ENCODE results near the gene C1orf35. TPM values are rescaled to one million over a fixed set of nuclear protein-coding genes. Genes with fewer than 3 reads are reported as not detected.
A peak's percentile ranks its signal among the peaks of the same experiment; 100 is the strongest.

Gene C1orf35
- total RNA-seq, 2 experiments from 2014 or later, result 17.8 to 18.9 TPM

- POLR2A ChIA-PET, result interaction anchor here (0.7 to 1.8 kb wide), 6 partner anchors 10 to 369 kb away, joined by 3 to 5 read pairs (median 3); partner anchors contain the start of gene IBA57
- no peaks in the 10 kb centered on the region for H3K27me3 Mint-ChIP-seq
- DNase-seq, result peak; percentile 42
- H3K9me3 Mint-ChIP-seq, result peaks cover 5% of the 10 kb centered on the region
- CTCF ChIA-PET, result no interaction called here
- H3K4me3 Mint-ChIP-seq, result peak overlapping the region; percentile 55
- H3K4me1 Mint-ChIP-seq, result peaks cover 84% of the 10 kb centered on the region
- peaks cover 86% of the 10 kb centered on the region for H3K36me3 Mint-ChIP-seq (ENCODE audit: low read depth)
- H3K27ac Mint-ChIP-seq, result peak overlapping the region; percentile 83
Measured at GRCh38 chr1:228087771-228088251, 15.3 kb downstream of the C1orf35 start.

GRCh38 chr1:228085287-228085951, 17.7 kb downstream of the C1orf35 start:
- no peak for DNase-seq
- H3K27me3 Mint-ChIP-seq, result no peaks in the 10 kb centered on the region
- POLR2A ChIA-PET, result interaction anchor here (1.3 to 4.8 kb wide), 5 partner anchors 14 to 24 kb away, joined by 4 to 39 read pairs (median 28); partner anchors contain the start of genes C1orf35 and MRPL55
- peak overlapping the region; percentile 87 for H3K27ac Mint-ChIP-seq
- H3K36me3 Mint-ChIP-seq (ENCODE audit: low read depth), result peaks cover 62% of the 10 kb centered on the region
- H3K4me1 Mint-ChIP-seq, result peaks cover 72% of the 10 kb centered on the region
- CTCF ChIA-PET, result interaction anchor here (3.4 kb wide), 1 partner anchor 80 kb away, joined by 13 read pairs; the partner anchor contains the start of gene IBA57
- peak overlapping the region; percentile 90 for H3K4me3 Mint-ChIP-seq
- no peaks in the 10 kb centered on the region for H3K9me3 Mint-ChIP-seq

- Mint-ChIP-seq H3K4me3 (peak overlapping the region; percentile 90), H3K4me1 (peaks cover 67% of the 10 kb centered on the region), H3K9me3 (no peaks in the 10 kb centered on the region), H3K27ac (peak overlapping the region; percentile 87), H3K27me3 (no peaks in the 10 kb centered on the region), H3K36me3 (ENCODE audit: low read depth) (peaks cover 56% of the 10 kb centered on the region)
- CTCF ChIA-PET, result interaction anchor here (0.8 to 3.4 kb wide), 2 partner anchors 46 to 81 kb away, joined by 4 to 13 read pairs; partner anchors contain the start of gene IBA57
- DNase-seq, result no peak
- POLR2A ChIA-PET, result interaction anchor here (1.1 to 4.8 kb wide), 8 partner anchors 10 to 409 kb away, joined by 3 to 39 read pairs (median 16); partner anchors contain the start of genes C1orf35, IBA57 and MRPL55
Measured at GRCh38 chr1:228084797-228085196, 18.3 kb downstream of the C1orf35 start.

DNA sequence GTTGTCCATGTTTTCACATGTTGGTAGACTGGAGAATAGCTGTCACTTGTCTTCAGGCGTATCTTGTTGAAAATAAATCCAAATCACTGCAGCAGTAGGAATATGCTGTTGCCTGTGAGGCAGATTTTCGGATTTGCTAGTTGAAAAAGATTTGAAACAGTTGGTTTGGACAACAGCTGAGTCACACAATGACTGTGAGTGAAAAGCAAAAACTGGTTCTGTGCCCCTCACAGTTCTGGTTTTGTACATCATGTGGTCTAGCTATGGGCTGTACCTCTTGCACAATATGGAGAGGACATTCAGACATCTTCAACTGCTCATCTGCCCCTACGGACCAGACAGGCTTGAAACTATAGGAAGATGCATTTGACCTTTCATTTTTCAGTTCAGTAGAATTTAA, 18.8 kb downstream of the C1orf35 start:
- H3K27ac Mint-ChIP-seq, result peak overlapping the region; percentile 87
- peak overlapping the region; percentile 90 for H3K4me3 Mint-ChIP-seq
- no peaks in the 10 kb centered on the region for H3K27me3 Mint-ChIP-seq
- H3K36me3 Mint-ChIP-seq (ENCODE audit: low read depth), result peaks cover 55% of the 10 kb centered on the region
- ChIA-PET POLR2A (interaction anchor here (0.8 to 4.8 kb wide), 9 partner anchors 11 to 410 kb away, joined by 3 to 39 read pairs (median 4); partner anchors contain the start of genes C1orf35, IBA57, MRPL55 and TRIM11), CTCF (interaction anchor here (0.8 to 3.4 kb wide), 3 partner anchors 15 to 81 kb away, joined by 4 to 13 read pairs (median 4); partner anchors contain the start of gene IBA57)
- H3K9me3 Mint-ChIP-seq, result no peaks in the 10 kb centered on the region
- H3K4me1 Mint-ChIP-seq, result peaks cover 64% of the 10 kb centered on the region
- DNase-seq, result no peak

GRCh38 chr1:228083871-228084278, 19.2 kb downstream of the C1orf35 start:
- H3K27ac Mint-ChIP-seq, result peak overlapping the region; percentile 87
- peaks cover 61% of the 10 kb centered on the region for H3K4me1 Mint-ChIP-seq
- CTCF ChIA-PET, result interaction anchor here (0.8 to 3.4 kb wide), 3 partner anchors 16 to 82 kb away, joined by 4 to 13 read pairs (median 4); partner anchors contain the start of gene IBA57
- H3K4me3 Mint-ChIP-seq, result peak overlapping the region; percentile 90
- DNase-seq, result no peak
- no peaks in the 10 kb centered on the region for H3K27me3 Mint-ChIP-seq
- POLR2A ChIA-PET, result interaction anchor here (0.8 to 4.8 kb wide), 10 partner anchors 11 to 410 kb away, joined by 3 to 39 read pairs (median 6); partner anchors contain the start of genes C1orf35, IBA57, MRPL55 and TRIM11
- no peaks in the 10 kb centered on the region for H3K9me3 Mint-ChIP-seq
- H3K36me3 Mint-ChIP-seq (ENCODE audit: low read depth), result peaks cover 52% of the 10 kb centered on the region

GRCh38 chr1:228082918-228083870, 19.9 kb downstream of the C1orf35 start:
- peak; percentile 54 for DNase-seq
- Mint-ChIP-seq H3K36me3 (ENCODE audit: low read depth) (peaks cover 47% of the 10 kb centered on the region), H3K9me3 (no peaks in the 10 kb centered on the region), H3K4me3 (peak overlapping the region; percentile 90), H3K4me1 (peaks cover 57% of the 10 kb centered on the region), H3K27ac (peak overlapping the region; percentile 87), H3K27me3 (no peaks in the 10 kb centered on the region)
- ChIA-PET CTCF (interaction anchor here (0.9 to 3.4 kb wide), 5 partner anchors 16 to 541 kb away, joined by 4 to 13 read pairs (median 4); partner anchors contain the start of gene IBA57), POLR2A (interaction anchor here (0.6 to 4.8 kb wide), 32 partner anchors 8 to 1429 kb away, joined by 3 to 39 read pairs (median 5); partner anchors contain the start of genes C1orf35, GUK1, IBA57 and MRPL55)

DNA sequence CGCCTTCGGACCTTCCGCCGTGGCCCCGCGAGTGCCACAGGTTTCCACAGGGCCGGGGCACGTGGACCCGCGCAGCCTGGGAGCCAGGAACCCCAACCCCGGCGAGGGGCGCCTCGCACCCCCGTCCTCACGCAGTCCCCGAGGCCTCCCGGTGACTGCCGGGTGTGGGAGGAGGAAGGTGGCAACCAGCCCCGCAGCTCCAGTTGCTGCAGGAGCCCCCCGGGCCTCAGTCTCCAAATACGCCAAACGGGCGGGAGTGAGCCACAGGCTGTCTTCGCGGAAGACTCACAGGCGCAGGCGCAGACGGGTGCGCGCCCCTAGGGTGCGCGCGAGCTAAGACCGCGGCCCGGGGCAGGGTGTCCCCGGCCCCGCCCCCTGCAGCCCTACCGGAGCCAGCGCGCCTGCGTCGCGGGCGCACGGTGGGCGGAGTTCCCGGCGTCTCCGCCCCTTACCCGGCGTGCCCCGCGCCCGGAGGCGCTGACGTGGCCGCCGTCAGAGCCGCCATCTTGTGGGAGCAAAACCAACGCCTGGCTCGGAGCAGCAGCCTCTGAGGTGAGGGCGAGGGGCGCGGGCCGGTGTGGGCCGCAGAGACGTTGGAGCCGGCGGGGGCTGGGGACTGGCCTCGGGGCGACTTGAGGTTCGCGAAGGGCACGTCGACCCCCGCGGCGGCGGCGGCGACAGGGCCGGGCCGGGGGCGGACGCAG, 20.8 kb downstream of the C1orf35 start, which contains the start of gene ARF1:
Gene ARF1, plus strand, starts transcription at position 495 of the 704 bp plus-strand sequence. CDS start 14,407 bp downstream, outside the sequence.
- Mint-ChIP-seq H3K36me3 (ENCODE audit: low read depth) (peaks cover 39% of the 10 kb centered on the region), H3K4me1 (peaks cover 51% of the 10 kb centered on the region), H3K9me3 (no peaks in the 10 kb centered on the region), H3K27ac (peak within 1 kb of the TSS; percentile 87), H3K4me3 (peak within 1 kb of the TSS; percentile 90), H3K27me3 (no peaks in the 10 kb centered on the region)
- DNase-seq, result peak; percentile 94
- ChIA-PET CTCF (interaction anchor here (0.7 to 3.4 kb wide), 5 partner anchors 28 to 540 kb away, joined by 3 to 13 read pairs (median 4); partner anchors contain the start of gene IBA57), POLR2A (interaction anchor here (0.6 to 4.8 kb wide), 33 partner anchors 8 to 1428 kb away, joined by 3 to 39 read pairs (median 5); partner anchors contain the start of genes C1orf35, GUK1, IBA57 and MRPL55)

- CTCF ChIA-PET, result interaction anchor here (0.7 to 3.4 kb wide), 5 partner anchors 29 to 539 kb away, joined by 3 to 13 read pairs (median 4); partner anchors contain the start of gene IBA57
Measured at GRCh38 chr1:228081578-228082213, 21.4 kb downstream of the C1orf35 start.

GRCh38 chr1:228081144-228081543, 22.0 kb downstream of the C1orf35 start:
- Mint-ChIP-seq H3K36me3 (ENCODE audit: low read depth) (peaks cover 30% of the 10 kb centered on the region), H3K27ac (peak overlapping the region; percentile 63), H3K27me3 (no peaks in the 10 kb centered on the region), H3K4me3 (peak overlapping the region; percentile 82), H3K4me1 (peaks cover 39% of the 10 kb centered on the region), H3K9me3 (no peaks in the 10 kb centered on the region)
- ChIA-PET POLR2A (interaction anchor here (0.7 to 4.8 kb wide), 10 partner anchors 8 to 376 kb away, joined by 3 to 39 read pairs (median 8); partner anchors contain the start of gene MRPL55), CTCF (interaction anchor here (1.5 kb wide), 1 partner anchor 82 kb away, joined by 4 read pairs; no protein-coding TSS in a partner anchor)
- no peak for DNase-seq

More at GRCh38 chr1:228081578-228082213, 21.4 kb downstream of the C1orf35 start:
- Mint-ChIP-seq H3K27me3 (no peaks in the 10 kb centered on the region), H3K4me1 (peaks cover 44% of the 10 kb centered on the region), H3K36me3 (ENCODE audit: low read depth) (peaks cover 33% of the 10 kb centered on the region), H3K4me3 (peak overlapping the region; percentile 82), H3K9me3 (no peaks in the 10 kb centered on the region), H3K27ac (peak overlapping the region; percentile 64)
- POLR2A ChIA-PET, result interaction anchor here (0.7 to 4.8 kb wide), 31 partner anchors 8 to 1428 kb away, joined by 3 to 39 read pairs (median 5); partner anchors contain the start of genes C1orf35, GUK1, IBA57 and MRPL55
- no peak for DNase-seq

GRCh38 chr1:228079601-228080263, 23.4 kb downstream of the C1orf35 start:
- H3K27me3 Mint-ChIP-seq, result no peaks in the 10 kb centered on the region
- DNase-seq, result no peak
- peaks cover 19% of the 10 kb centered on the region for H3K36me3 Mint-ChIP-seq (ENCODE audit: low read depth)
- H3K4me1 Mint-ChIP-seq, result peaks cover 25% of the 10 kb centered on the region
- no peak overlapping the region for H3K4me3 Mint-ChIP-seq
- no peaks in the 10 kb centered on the region for H3K9me3 Mint-ChIP-seq
- no peak overlapping the region for H3K27ac Mint-ChIP-seq
- ChIA-PET POLR2A (no interaction called here), CTCF (no interaction called here)

Measured in activated CD4-positive, alpha-beta memory T cell treated with anti-CD3 and anti-CD28 coated beads, Interleukin-2, amount 10 ng/mL, durations not matched to agents 7 days and 5 days (primary cell).